ENCODE data around the gene ZFAND3. TPM values are rescaled to one million over a fixed set of nuclear protein-coding genes. Genes with fewer than 3 reads are reported as not detected.

The ZFAND3 gene
- polyA plus RNA-seq, 1 donor (not counting 4 experiments of a cell fraction or from before 2014, with no cell fraction given), result 19.6 TPM

- Histone ChIP-seq H4K20me1 (ENCODE audit: control insufficient read depth, extremely low read depth, insufficient read depth, low read length) (peaks cover 4% of the 10 kb centered on the region), H3K9me1 (ENCODE audit: control insufficient read depth, extremely low read depth, insufficient read depth, low read length) (no peaks in the 10 kb centered on the region), H3K27me3 (ENCODE audit: control insufficient read depth, extremely low read depth, insufficient read depth, low read length) (no peaks in the 10 kb centered on the region), H3K27ac (ENCODE audit: control insufficient read depth, insufficient read depth, low read length) (no peak overlapping the region), H3K4me2 (ENCODE audit: control insufficient read depth, extremely low read depth, insufficient read depth, low read depth, low read length) (peak overlapping the region; percentile 44), H3K9ac (ENCODE audit: control insufficient read depth, extremely low read depth, insufficient read depth, low read length) (no peak overlapping the region), H3K9me3 (ENCODE audit: control insufficient read depth, low read depth, low read length) (no peaks in the 10 kb centered on the region), H2AFZ (ENCODE audit: control insufficient read depth, low read length) (no peak overlapping the region), H3K79me2 (ENCODE audit: control insufficient read depth, insufficient read depth, low read length) (peaks cover 43% of the 10 kb centered on the region), H3K4me3 (ENCODE audit: control insufficient read depth in 2 of 3, extremely low read depth in 1 of 3, insufficient read depth in 2 of 3, low read depth in 1 of 3, low read length in 3 of 3) (no peak overlapping the region), H3K4me1 (ENCODE audit: control insufficient read depth, extremely low read depth, insufficient read depth, low read length) (peaks cover 3% of the 10 kb centered on the region), H3K36me3 (ENCODE audit: control insufficient read depth in 2 of 2, extremely low read depth in 1 of 2, insufficient read depth in 2 of 2, low read length in 2 of 2) (peaks cover 0 to 1% of the 10 kb centered on the region in 2 experiments)
- TF ChIP-seq CTCF (optimal IDR thresholded peaks at IDR 0.05 in 1 of 3, IDR thresholded peaks at IDR 0.05 in 1 of 3, conservative IDR thresholded peaks at IDR 0.05 in 1 of 3; ENCODE audit: extremely low read depth in 1 of 3, insufficient read depth in 2 of 3, low read length in 3 of 3) (no peak), EZH2 (IDR thresholded peaks at IDR 0.05; ENCODE audit: low read length) (no peak)
- dilution Hi-C loops (cut with MboI; ENCODE audit: extremely low pct_ligation_motif_present, low sequenced_read_pairs), result no loop called here
- DNase-seq (ENCODE audit: low read depth, low spot score) (no peak), FAIRE-seq (no peak)
Observed at GRCh38 chr6:37942606-37943376, 123.3 kb downstream of the ZFAND3 start.

- Histone ChIP-seq H3K27me3 (ENCODE audit: control insufficient read depth, extremely low read depth, insufficient read depth, low read length) (no peaks in the 10 kb centered on the region), H4K20me1 (ENCODE audit: control insufficient read depth, extremely low read depth, insufficient read depth, low read length) (peaks cover 6% of the 10 kb centered on the region), H3K36me3 (ENCODE audit: control insufficient read depth in 2 of 2, extremely low read depth in 1 of 2, insufficient read depth in 2 of 2, low read length in 2 of 2) (peaks cover 0 to 1% of the 10 kb centered on the region in 2 experiments), H2AFZ (ENCODE audit: control insufficient read depth, low read length) (no peak overlapping the region), H3K79me2 (ENCODE audit: control insufficient read depth, insufficient read depth, low read length) (peaks cover 47% of the 10 kb centered on the region), H3K9ac (ENCODE audit: control insufficient read depth, extremely low read depth, insufficient read depth, low read length) (no peak overlapping the region), H3K9me1 (ENCODE audit: control insufficient read depth, extremely low read depth, insufficient read depth, low read length) (no peaks in the 10 kb centered on the region), H3K4me3 (ENCODE audit: control insufficient read depth in 2 of 3, extremely low read depth in 1 of 3, insufficient read depth in 2 of 3, low read depth in 1 of 3, low read length in 3 of 3) (no peak overlapping the region), H3K9me3 (ENCODE audit: control insufficient read depth, low read depth, low read length) (no peaks in the 10 kb centered on the region), H3K4me1 (ENCODE audit: control insufficient read depth, extremely low read depth, insufficient read depth, low read length) (peaks cover 3% of the 10 kb centered on the region), H3K27ac (ENCODE audit: control insufficient read depth, insufficient read depth, low read length) (no peak overlapping the region), H3K4me2 (ENCODE audit: control insufficient read depth, extremely low read depth, insufficient read depth, low read depth, low read length) (no peak overlapping the region)
- dilution Hi-C loops (cut with MboI; ENCODE audit: extremely low pct_ligation_motif_present, low sequenced_read_pairs), result no loop called here
- TF ChIP-seq EZH2 (IDR thresholded peaks at IDR 0.05; ENCODE audit: low read length), result no peak
- TF ChIP-seq CTCF (optimal IDR thresholded peaks at IDR 0.05 in 1 of 3, IDR thresholded peaks at IDR 0.05 in 1 of 3, conservative IDR thresholded peaks at IDR 0.05 in 1 of 3; ENCODE audit: extremely low read depth in 1 of 3, insufficient read depth in 2 of 3, low read length in 3 of 3), result no peak
- DNase-seq (ENCODE audit: low read depth, low spot score) (no peak), FAIRE-seq (no peak)
Observed at GRCh38 chr6:37943436-37944058, 124.0 kb downstream of the ZFAND3 start.

Measured in keratinocyte (primary cell).